ENCODE results near the gene TMEM125.

TMEM125 gene

DNA sequence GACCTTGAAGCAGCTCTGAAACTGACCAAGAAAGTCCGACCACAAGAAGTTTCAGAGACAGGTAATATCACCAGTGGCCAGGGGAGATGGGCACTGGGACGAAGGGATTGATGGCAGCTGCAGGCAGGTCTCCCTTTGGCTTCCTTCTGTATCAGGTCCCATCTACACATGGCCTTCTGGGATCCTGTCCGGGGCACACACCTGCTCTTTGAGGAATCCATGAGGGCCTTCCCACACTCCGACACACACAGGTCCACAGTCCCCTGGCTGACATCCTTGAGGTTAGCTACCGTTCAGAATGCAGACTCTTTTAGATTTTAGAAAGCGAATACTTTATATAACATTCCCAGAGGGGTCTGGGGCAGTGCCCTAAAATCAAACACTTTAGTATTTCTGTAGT lies 26.5 kb upstream of the TMEM125 start:
- Histone ChIP-seq H3K36me3 (ENCODE audit: low read depth) (no peaks in the 10 kb centered on the region), H3K27ac (ENCODE audit: poor library complexity, severe bottlenecking) (no peak overlapping the region), H3K9me3 (ENCODE audit: severe bottlenecking) (peaks cover 10% of the 10 kb centered on the region), H3K4me1 (ENCODE audit: insufficient read depth, poor library complexity, severe bottlenecking) (no peaks in the 10 kb centered on the region), H3K4me3 (ENCODE audit: severe bottlenecking) (no peak overlapping the region), H3K27me3 (ENCODE audit: insufficient read depth, poor library complexity, severe bottlenecking) (no peaks in the 10 kb centered on the region)
- DNase-seq (ENCODE audit: low spot score) (no peak), ATAC-seq (ENCODE audit: low read depth) (no peak)
- TF ChIP-seq, protein P1, sequence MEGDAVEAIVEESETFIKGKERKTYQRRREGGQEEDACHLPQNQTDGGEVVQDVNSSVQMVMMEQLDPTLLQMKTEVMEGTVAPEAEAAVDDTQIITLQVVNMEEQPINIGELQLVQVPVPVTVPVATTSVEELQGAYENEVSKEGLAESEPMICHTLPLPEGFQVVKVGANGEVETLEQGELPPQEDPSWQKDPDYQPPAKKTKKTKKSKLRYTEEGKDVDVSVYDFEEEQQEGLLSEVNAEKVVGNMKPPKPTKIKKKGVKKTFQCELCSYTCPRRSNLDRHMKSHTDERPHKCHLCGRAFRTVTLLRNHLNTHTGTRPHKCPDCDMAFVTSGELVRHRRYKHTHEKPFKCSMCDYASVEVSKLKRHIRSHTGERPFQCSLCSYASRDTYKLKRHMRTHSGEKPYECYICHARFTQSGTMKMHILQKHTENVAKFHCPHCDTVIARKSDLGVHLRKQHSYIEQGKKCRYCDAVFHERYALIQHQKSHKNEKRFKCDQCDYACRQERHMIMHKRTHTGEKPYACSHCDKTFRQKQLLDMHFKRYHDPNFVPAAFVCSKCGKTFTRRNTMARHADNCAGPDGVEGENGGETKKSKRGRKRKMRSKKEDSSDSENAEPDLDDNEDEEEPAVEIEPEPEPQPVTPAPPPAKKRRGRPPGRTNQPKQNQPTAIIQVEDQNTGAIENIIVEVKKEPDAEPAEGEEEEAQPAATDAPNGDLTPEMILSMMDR (IDR thresholded peaks at IDR 0.05; ENCODE audit: poor library complexity, severe bottlenecking), result no peak

GRCh38 chr1:43246466-43247213 lies 23.1 kb upstream of the TMEM125 start:
- H3K4me3 ChIP-seq (ENCODE audit: severe bottlenecking), result no peak overlapping the region
- TF ChIP-seq, protein P1 (IDR thresholded peaks at IDR 0.05; ENCODE audit: poor library complexity, severe bottlenecking), result no peak
- H3K9me3 ChIP-seq (ENCODE audit: severe bottlenecking), result peaks cover 11% of the 10 kb centered on the region
- no peak for ATAC-seq (ENCODE audit: low read depth)
- no peak overlapping the region for H3K27ac ChIP-seq (ENCODE audit: poor library complexity, severe bottlenecking)
- H3K36me3 ChIP-seq (ENCODE audit: low read depth), result no peaks in the 10 kb centered on the region
- no peak for DNase-seq (ENCODE audit: low spot score)
- H3K27me3 ChIP-seq (ENCODE audit: insufficient read depth, poor library complexity, severe bottlenecking), result no peaks in the 10 kb centered on the region
- H3K4me1 ChIP-seq (ENCODE audit: insufficient read depth, poor library complexity, severe bottlenecking), result no peaks in the 10 kb centered on the region

- no peaks in the 10 kb centered on the region for H3K27me3 ChIP-seq (ENCODE audit: insufficient read depth, poor library complexity, severe bottlenecking)
- DNase-seq (ENCODE audit: low spot score) (no peak), ATAC-seq (ENCODE audit: low read depth) (no peak)
- H3K27ac ChIP-seq (ENCODE audit: poor library complexity, severe bottlenecking), result no peak overlapping the region
- no peaks in the 10 kb centered on the region for H3K4me1 ChIP-seq (ENCODE audit: insufficient read depth, poor library complexity, severe bottlenecking)
- H3K36me3 ChIP-seq (ENCODE audit: low read depth), result no peaks in the 10 kb centered on the region
- TF ChIP-seq, protein P1 (IDR thresholded peaks at IDR 0.05; ENCODE audit: poor library complexity, severe bottlenecking), result no peak
- H3K4me3 ChIP-seq (ENCODE audit: severe bottlenecking), result no peak overlapping the region
- peaks cover 11% of the 10 kb centered on the region for H3K9me3 ChIP-seq (ENCODE audit: severe bottlenecking)
These were observed 22.4 kb upstream of the TMEM125 start for GRCh38 chr1:43247256-43247921.

DNA sequence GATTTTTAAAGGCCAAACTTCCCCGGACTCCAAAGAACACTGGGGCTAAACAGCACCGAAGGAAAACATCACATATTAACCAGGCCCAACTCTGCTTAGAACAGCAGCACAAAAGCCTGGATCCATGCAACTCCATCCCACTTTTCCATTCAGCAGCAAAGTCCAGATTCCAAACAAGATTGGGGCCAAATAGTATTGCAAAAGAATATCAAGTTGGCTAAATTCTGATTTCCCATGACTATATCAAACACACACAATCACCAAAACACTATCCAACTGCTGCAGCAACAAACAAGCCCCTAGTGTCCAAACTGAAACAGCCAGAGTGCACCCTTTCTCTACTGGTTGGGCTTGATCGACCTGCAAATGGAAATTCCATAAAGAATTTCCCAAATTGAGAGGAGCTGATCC lies 19.4 kb upstream of the TMEM125 start:
- ATAC-seq (ENCODE audit: low read depth) (no peak), DNase-seq (ENCODE audit: low spot score) (no peak)
- TF ChIP-seq, protein P1 (IDR thresholded peaks at IDR 0.05; ENCODE audit: poor library complexity, severe bottlenecking), result no peak
- no peak overlapping the region for H3K4me3 ChIP-seq (ENCODE audit: severe bottlenecking)
- H3K27ac ChIP-seq (ENCODE audit: poor library complexity, severe bottlenecking), result no peak overlapping the region
- no peaks in the 10 kb centered on the region for H3K36me3 ChIP-seq (ENCODE audit: low read depth)
- no peaks in the 10 kb centered on the region for H3K4me1 ChIP-seq (ENCODE audit: insufficient read depth, poor library complexity, severe bottlenecking)
- peaks cover 11% of the 10 kb centered on the region for H3K9me3 ChIP-seq (ENCODE audit: severe bottlenecking)
- no peaks in the 10 kb centered on the region for H3K27me3 ChIP-seq (ENCODE audit: insufficient read depth, poor library complexity, severe bottlenecking)

GRCh38 chr1:43251024-43251423 lies 18.8 kb upstream of the TMEM125 start:
- ATAC-seq (ENCODE audit: low read depth), result no peak
- H3K4me3 ChIP-seq (ENCODE audit: severe bottlenecking), result no peak overlapping the region
- no peaks in the 10 kb centered on the region for H3K27me3 ChIP-seq (ENCODE audit: insufficient read depth, poor library complexity, severe bottlenecking)
- TF ChIP-seq, protein P1 (IDR thresholded peaks at IDR 0.05; ENCODE audit: poor library complexity, severe bottlenecking), result no peak
- H3K4me1 ChIP-seq (ENCODE audit: insufficient read depth, poor library complexity, severe bottlenecking), result no peaks in the 10 kb centered on the region
- DNase-seq (ENCODE audit: low spot score), result no peak
- H3K27ac ChIP-seq (ENCODE audit: poor library complexity, severe bottlenecking), result no peak overlapping the region
- no peaks in the 10 kb centered on the region for H3K36me3 ChIP-seq (ENCODE audit: low read depth)
- H3K9me3 ChIP-seq (ENCODE audit: severe bottlenecking), result peaks cover 11% of the 10 kb centered on the region
